ENCODE results near the gene CDH5. TPM values are rescaled to one million over a fixed set of nuclear protein-coding genes. Genes with fewer than 3 reads are reported as not detected.

Gene CDH5
- total and polyA plus RNA-seq, 2 donors (not counting 3 experiments of a cell fraction or from before 2014, with no cell fraction given), result 765 to 815 TPM

- no peaks in the 10 kb centered on the region for H3K27me3 ChIP-seq (ENCODE audit: control insufficient read depth in 2 of 2, insufficient read depth in 2 of 2, low read length in 2 of 2)
- no TSS peak for BruUV-seq (replicated peaks)
- H2AFZ ChIP-seq (ENCODE audit: low read depth, low read length), result no peak overlapping the region
- dilution Hi-C loops (cut with MboI; ENCODE audit: extremely low pct_ligation_motif_present, low sequenced_read_pairs) (no loop called here), intact Hi-C loops (cut with micrococcal nuclease) (loop anchor here (1.0 kb wide), 1 partner anchor 16 kb away; no protein-coding TSS in a partner anchor)
- peak; percentile 83 for DNase-seq (ENCODE audit: low read depth, low spot score)
- H3K9ac ChIP-seq (replicated peaks; ENCODE audit: extremely low read depth, insufficient read depth, low read length), result peak overlapping the region; percentile 84
- H3K4me3 ChIP-seq (replicated peaks in 1 of 3; ENCODE audit: insufficient read depth in 1 of 3, low read depth in 1 of 3, low read length in 3 of 3), result no peak overlapping the region
- H3K4me2 ChIP-seq (ENCODE audit: insufficient read depth, low read length), result peak overlapping the region; percentile 52
- POLR2A ChIA-PET, result interaction anchor here (0.6 to 4.5 kb wide), 4 partner anchors 10 to 280 kb away, joined by 4 to 33 read pairs (median 9); partner anchors contain the start of gene CDH5
- FAIRE-seq, result peak; percentile 94
- no peaks in the 10 kb centered on the region for H3K9me1 ChIP-seq (replicated peaks; ENCODE audit: control insufficient read depth, extremely low read depth, insufficient read depth, low read length)
- TF ChIP-seq EZH2 (IDR thresholded peaks at IDR 0.05; ENCODE audit: borderline replicate concordance, low read depth, low read length, severe bottlenecking), result no peak
- TF ChIP-seq POLR2A (IDR thresholded peaks at IDR 0.05; ENCODE audit: low read depth, low read length), result peak; percentile 39
- no peak for TF ChIP-seq JUN (IDR thresholded peaks at IDR 0.05; ENCODE audit: borderline replicate concordance, insufficient read depth, insufficient read length, low read depth)
- TF ChIP-seq FOS (IDR thresholded peaks at IDR 0.05; ENCODE audit: borderline replicate concordance, insufficient read depth, low read length), result peak; percentile 90
- no peak for TF ChIP-seq MYC (IDR thresholded peaks at IDR 0.05; ENCODE audit: low read depth, low read length)
- TF ChIP-seq, protein P1, sequence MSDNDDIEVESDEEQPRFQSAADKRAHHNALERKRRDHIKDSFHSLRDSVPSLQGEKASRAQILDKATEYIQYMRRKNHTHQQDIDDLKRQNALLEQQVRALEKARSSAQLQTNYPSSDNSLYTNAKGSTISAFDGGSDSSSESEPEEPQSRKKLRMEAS (IDR thresholded peaks at IDR 0.05; ENCODE audit: insufficient read depth, insufficient read length), result no peak
- no peak for TF ChIP-seq CTCF (IDR thresholded peaks at IDR 0.05; ENCODE audit: extremely low read depth in 1 of 2, insufficient read depth in 1 of 2, low read depth in 1 of 2, low read length in 2 of 2)
- peak; percentile 76 for TF ChIP-seq GATA2 (IDR thresholded peaks at IDR 0.05; ENCODE audit: insufficient read depth, insufficient read length, low read depth, low read length)
- TF ChIP-seq POLR2AphosphoS5 (IDR thresholded peaks at IDR 0.05; ENCODE audit: insufficient read depth, low read depth, low read length), result peak; percentile 86
- H3K27ac ChIP-seq (ENCODE audit: insufficient read depth, low read depth, low read length), result peak overlapping the region; percentile 96
- no peaks in the 10 kb centered on the region for H4K20me1 ChIP-seq (replicated peaks; ENCODE audit: control insufficient read depth, extremely low read depth, insufficient read depth, low read length)
- no peaks in the 10 kb centered on the region for H3K9me3 ChIP-seq (replicated peaks; ENCODE audit: control insufficient read depth, insufficient read depth, low read length)
- CTCF ChIA-PET, result interaction anchor here (1.0 to 3.6 kb wide), 5 partner anchors 8 to 139 kb away, joined by 3 to 30 read pairs (median 3); no protein-coding TSS in a partner anchor
- H3K79me2 ChIP-seq (ENCODE audit: control insufficient read depth, insufficient read depth, low read length), result peaks cover 80% of the 10 kb centered on the region
- peaks cover 87% of the 10 kb centered on the region for H3K4me1 ChIP-seq (ENCODE audit: control insufficient read depth, extremely low read depth, insufficient read depth, low read length)
- H3K36me3 ChIP-seq (ENCODE audit: control insufficient read depth in 2 of 2, extremely low read depth in 1 of 2, insufficient read depth in 2 of 2, low read length in 2 of 2), result peaks cover 35 to 42% of the 10 kb centered on the region in 2 experiments
These were observed 10.2 kb downstream of the CDH5 start for GRCh38 chr16:66376577-66377305.

Data from endothelial cell of umbilical vein (primary cell).